Adrenal gland (tissue), 5 donors: ENCODE data around the gene NACA2.

ENCODE experiments used
- POLR2A ChIP-seq, 2 donors: fragments of 450-650 bp; IDR thresholded peaks; one replicate each; pipeline ENCODE4 v1.6.1; 2017; ENCODE audit warnings: antibody characterized with exemption in 2 of 2, mild to moderate bottlenecking in 2 of 2, moderate library complexity in 1 of 2
- TF ChIP-seq, protein P1 (sequence below), 6 experiments: fragments of 450-650 bp in 4 of 6; fragments of 200-600 bp in 2 of 6; sonication (generic) in 1 of 6; IDR thresholded peaks; 1 replicate in 5 of 6; 2 replicates in 1 of 6; pipeline versions ENCODE4 v1.5.1 to v1.8.0; 2016 to 2021; ENCODE audit warnings: antibody characterized with exemption in 6 of 6, mild to moderate bottlenecking in 2 of 6, moderate library complexity in 1 of 6
- donor health status: DM: no; HTN: no; CAD: no.

DNA sequence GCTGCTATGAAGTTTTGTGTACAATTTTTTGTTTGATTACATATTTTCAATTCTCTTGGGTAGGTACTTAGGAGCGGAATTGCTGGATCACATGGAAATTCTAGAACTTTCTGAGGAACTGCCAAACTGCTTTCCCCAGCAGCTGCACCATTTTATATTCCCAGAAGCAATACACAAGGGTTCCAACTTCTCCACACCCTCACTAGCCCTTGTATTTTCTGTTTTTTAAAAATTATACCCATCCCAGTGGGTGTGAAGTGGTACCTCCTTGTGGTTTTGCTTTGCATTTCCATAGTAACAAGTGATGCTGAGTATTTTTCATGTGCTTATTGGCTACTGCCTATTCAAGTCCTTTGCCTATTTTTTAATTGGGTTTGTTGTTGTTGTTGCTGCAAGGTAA, 20.9 kb downstream of the NACA2 start:
- TF ChIP-seq, protein P1, sequence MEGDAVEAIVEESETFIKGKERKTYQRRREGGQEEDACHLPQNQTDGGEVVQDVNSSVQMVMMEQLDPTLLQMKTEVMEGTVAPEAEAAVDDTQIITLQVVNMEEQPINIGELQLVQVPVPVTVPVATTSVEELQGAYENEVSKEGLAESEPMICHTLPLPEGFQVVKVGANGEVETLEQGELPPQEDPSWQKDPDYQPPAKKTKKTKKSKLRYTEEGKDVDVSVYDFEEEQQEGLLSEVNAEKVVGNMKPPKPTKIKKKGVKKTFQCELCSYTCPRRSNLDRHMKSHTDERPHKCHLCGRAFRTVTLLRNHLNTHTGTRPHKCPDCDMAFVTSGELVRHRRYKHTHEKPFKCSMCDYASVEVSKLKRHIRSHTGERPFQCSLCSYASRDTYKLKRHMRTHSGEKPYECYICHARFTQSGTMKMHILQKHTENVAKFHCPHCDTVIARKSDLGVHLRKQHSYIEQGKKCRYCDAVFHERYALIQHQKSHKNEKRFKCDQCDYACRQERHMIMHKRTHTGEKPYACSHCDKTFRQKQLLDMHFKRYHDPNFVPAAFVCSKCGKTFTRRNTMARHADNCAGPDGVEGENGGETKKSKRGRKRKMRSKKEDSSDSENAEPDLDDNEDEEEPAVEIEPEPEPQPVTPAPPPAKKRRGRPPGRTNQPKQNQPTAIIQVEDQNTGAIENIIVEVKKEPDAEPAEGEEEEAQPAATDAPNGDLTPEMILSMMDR (IDR thresholded peaks at IDR 0.05), result no peak
- TF ChIP-seq POLR2A (IDR thresholded peaks at IDR 0.05), result no peak
